ENCODE data around the gene PLEKHM2.

Gene PLEKHM2

DNA sequence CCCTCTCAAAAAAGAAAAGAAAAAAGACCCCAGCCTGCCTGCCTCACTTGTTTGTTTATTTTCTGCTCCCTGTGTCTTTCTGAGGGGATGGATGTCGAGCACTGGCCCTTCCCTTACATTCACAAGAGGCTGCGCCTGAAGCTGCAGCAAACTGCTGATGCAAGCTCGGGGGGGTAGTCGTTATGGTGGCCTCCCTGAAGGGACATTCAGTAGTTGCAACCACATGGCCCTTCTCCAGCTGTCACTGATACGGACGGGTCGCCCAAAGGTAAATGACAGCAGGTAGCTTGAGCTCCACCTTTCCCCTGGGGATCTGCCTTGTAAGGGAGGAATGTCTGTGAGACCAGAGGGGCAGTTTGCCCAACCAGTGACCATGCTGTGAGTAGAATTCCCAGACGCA lies 17.7 kb downstream of the PLEKHM2 start:
- no peak for DNase-seq (ENCODE audit: low read depth)

DNA sequence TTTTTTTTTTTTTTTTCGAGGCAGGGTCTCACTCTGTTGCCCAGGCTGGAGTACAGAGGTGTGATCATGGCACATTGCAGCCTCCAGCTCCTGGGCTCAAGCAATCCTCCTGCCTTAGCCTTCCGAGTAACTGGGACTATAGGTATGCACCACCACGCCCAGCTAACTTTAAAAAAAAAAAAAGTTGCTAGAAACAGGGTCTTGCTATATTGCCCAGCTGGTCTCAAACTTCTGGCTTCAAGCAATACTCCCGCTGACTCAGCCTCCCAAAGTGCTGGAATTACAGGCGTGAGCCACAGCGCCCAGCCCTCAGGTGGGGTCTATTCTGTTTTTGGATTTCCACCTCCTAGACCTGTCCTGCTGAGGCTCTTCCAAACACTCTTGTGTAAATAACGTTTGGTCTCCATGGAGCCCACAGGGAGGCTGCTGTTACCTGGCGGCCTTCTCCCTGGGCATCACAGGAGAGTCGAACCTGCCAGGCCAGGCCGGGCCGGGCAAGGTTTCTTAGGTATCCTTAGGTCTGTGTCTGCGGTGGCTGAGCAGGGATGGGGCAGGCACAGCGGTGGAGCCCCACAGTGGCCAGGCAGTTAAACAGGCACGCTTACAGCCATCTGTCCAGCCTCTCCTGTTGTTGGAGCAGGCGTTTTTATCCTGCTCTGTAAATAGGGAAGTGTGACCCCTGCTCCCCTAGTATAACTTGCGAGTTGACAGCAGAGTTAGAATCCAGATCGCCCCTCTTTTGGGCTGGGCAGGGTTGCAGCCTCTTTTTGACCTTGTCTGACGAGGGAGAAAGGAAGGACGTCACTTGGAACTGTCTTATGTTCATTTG lies 18.8 kb downstream of the PLEKHM2 start:
- no peak for DNase-seq (ENCODE audit: low read depth)

DNA sequence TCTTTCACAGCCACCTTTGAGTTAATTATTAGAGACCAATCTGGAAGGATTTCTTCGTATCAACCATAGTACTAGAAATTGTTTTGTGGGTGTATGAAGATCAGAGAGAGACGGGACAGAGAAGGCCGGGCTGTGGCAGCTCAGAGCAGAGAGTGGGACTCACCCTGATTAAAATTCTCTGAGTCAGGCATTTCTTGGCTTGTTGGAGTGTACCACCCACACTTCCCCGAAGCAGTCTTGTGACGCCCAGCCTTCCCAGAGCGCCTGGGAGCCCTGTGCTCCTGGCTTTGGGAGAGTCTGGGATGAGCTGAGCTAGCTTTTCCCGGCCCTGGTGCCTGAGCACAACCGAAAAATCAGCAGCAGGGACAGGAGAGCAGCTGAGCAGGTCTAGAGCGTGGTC lies 19.4 kb downstream of the PLEKHM2 start:
- DNase-seq (ENCODE audit: low read depth): no peak

DNA sequence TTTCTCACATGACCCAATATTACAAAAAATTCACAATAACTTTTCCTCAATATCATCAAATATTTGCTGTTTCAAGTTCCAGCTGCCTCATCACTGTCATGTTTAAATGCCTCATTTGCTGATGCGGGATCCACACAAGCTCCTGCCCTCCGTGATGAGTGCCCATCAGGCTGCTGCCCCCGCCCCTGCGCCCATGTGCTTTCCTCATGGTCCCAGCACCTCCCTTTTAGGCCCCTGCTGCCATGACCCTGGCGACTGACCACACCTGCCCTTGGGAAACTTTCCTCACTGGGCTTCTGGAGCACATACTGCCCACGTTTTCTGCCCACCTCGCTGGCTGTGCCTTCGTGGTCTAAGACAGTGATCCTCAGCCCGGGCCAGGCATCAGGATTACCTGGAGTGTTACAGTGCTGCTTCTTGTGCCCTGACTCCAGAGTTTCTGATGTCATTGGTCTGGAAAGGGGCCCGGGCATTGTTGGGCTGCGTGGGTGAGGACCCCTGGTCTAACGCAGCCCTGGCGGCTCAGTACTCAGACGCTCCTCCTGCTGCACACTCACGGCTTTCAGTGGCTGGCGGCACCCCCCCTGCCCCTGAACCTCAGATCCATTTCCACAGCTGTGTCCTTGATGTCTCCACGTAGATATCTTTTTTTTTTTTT lies 20.5 kb downstream of the PLEKHM2 start:
- no peak for DNase-seq (ENCODE audit: low read depth)

DNA sequence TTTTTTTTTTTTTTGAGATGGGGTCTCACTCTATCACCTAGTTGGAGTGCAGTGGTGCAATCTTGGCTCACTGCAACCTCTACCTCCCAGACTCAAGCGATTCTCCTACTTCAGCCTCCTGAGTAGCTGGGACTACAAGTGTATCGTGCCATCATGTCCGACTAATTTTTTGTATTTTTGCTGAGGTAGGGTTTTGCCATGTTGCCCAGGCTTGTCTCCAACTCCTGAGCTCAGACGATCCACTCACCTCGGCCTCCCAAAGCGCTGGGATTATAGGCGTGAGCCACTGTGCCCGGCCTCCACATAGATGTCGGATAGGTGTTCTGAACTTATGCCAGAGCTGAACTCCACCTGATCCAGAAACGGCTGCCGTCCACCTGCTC lies 21.1 kb downstream of the PLEKHM2 start:
- DNase-seq (ENCODE audit: low read depth): no peak

DNA sequence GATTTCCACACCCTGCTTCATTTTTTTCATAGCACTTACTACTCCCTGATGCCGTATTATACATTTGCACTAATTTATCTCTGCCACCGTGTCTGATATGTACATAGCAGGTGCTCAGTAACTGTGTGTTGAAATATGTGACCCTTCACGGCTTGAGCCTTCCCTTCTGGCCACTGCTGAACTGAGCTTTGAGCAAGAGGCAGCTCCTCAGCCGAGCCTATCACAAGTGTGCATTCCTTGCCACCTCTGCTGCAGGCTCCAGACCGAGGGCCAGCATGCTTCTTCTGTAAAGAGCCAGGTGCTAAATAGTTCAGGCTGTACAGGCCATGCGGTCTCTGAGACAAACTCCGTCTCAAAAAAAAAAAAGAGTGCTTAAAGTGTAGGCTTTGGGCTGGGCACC lies 22.6 kb downstream of the PLEKHM2 start:
- DNase-seq (ENCODE audit: low read depth): no peak

DNA sequence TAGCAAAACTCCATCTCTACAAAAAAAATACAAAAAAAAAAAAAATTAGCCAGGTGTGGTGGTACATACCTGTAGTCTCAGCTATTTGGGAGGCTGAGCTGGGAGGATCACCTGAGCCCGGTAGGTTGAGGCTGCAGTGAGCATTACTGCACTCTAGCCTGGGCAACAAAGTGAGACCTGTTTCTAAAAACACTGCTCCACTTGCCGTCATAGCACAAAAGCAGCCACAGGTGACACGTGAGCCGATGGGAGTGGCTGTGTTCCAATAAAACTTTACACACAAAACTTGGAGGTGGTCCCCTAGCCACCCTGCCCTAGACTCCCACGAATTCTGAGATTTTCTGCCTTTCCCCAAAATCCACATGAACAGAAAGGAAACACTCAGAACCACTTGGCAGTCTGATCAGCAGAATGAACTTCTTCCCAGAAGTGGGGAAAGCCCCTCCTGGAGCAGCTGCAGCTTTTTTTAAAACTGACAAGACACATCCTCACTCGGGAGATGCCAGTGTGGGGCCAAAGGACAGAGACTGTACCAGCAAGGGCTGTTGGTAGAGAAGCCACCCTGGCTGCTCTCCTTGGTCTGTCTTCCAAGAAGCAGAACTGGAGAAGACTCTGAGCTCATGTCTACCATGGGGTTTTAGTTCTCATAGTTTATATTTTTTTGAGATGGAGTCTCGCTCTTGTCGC lies 23.3 kb downstream of the PLEKHM2 start:
- DNase-seq (ENCODE audit: low read depth): no peak

DNA sequence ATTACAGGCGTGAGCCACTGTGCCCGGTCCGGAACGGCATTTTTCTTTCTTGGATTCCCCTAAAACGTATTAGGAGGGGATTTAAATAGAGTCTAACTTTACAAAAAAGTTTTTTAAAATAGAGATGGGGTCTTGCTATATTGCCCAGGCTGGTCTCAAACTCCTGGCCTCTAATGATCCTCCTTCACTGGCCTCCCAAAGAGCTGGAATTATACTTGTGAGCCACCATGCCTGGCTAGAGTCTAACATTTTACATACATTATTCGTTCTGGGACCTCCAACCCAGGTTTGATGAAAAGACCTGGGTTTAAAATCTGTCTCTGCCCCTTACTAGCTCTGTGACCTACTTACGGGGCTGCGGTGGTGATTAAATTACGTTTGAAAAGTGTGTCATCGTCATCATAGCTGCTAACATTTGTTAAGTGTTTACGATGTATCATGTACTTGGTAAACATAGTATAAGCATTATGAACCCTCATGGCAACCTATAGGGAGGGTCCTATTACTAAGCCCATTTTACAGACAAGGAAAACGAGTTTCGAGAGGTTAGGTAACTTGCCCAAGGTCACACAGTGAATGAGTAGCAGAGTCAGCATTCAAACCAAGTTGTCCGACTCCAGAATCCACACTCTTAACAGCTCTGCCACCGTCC lies 24.5 kb downstream of the PLEKHM2 start:
- DNase-seq (ENCODE audit: low read depth): no peak

DNA sequence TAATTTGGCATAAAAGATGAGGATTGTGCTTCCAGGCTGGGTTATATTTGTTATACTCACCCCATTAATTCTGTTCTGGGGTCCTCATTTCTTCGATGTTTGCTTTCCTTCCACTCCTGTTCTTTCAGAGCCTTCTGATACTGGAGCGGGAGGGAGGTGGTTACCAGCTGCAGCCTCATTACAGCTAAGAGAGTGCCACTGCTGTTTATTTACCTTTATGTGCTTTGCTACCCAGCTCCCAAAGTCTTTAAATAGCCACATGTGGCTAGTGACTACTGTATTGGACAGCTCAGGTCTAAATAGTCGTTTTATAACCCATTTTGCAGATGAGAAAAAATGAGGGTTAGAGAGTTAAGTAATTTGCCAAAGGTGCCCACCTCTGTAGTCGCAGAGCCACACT lies 25.1 kb downstream of the PLEKHM2 start:
- no peak for DNase-seq (ENCODE audit: low read depth)

DNA sequence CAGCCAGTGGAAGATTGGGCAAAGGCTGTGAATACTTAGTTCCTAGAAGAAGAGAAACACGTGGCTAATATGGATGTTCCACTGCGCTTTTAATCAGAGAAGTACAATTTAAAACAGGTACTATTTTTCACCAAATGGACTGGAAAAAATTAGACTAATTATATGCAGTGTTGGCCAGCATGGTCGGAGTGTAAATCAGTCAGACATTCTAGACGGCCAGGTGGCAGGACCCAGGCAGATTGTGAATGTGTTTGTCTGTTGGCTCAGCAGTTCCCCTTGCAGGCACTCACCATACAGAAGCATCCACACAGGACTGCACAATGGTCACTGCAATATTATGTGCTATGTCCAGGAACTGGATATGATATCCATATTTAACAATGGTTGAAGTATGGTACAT lies 28.0 kb downstream of the PLEKHM2 start:
- DNase-seq (ENCODE audit: low read depth): no peak

DNA sequence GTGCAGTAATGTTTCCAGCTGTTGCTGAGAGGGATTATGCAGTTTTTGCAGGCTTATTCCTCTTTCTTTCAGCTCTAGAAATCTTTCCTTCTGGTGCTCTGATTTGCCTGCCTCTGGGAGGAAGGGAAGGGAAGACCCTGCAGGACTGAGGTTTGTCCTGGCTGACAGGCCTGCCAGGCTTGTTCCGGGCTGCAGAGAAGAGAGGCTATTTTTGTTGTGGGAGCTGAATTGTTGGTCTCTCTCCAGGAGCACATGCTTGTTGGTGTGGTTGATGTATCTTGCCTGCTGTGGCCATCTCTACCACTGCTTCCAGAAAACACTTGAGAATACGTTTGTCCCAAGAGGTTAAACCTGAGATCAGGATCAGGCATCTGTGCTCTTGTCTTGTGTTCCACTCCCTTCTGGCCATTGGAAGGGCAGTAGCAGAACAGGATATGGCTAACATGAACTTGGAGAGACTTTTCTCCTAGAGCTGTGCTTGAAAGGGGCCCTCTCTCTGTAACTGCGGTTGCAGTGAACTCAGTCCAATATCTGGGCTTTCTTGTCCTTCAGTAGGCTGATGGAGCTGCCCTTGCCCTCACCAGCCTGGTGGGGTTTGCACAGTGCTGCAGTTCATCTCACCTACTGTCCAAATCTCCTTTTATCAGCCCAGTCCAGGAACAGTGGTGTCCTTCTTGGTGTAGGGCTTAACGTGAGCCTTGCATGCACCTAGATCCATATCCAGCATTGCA lies 30.5 kb downstream of the PLEKHM2 start:
- DNase-seq (ENCODE audit: low read depth): no peak

DNA sequence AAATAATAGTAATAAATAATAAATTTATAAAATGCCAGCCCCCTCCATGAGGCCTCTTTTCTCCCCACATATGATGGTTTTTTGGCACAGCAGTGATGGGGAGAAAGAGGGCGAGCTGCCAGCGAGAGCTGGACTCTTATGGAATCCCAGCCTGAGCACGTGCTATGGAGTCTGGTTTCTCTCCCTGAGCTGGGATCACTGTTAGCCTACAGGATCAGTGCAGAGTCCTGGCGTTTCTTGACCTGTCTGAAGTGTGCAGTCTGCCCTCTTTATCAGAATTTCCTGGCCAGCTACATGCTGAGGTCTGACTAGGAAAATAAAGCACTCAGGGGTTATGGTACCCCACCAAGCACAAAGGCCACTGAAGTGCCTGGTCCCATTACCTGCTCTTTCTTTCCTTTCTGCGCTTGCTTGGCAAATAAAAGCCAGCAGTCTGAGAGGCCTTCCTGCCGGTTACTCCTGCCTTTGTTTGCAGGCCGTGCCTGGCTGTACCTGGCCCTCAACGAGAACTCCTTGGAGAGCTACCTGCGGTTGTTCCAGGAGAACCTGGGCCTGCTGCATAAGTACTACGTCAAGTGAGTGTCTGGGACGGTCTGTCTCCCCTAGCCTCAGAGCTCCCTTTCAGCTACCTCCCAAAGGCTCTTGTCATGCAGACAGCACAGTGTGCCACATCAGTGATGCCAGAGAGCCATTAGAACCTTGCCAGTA lies 33.5 kb downstream of the PLEKHM2 start:
- DNase-seq (ENCODE audit: low read depth): no peak

DNA sequence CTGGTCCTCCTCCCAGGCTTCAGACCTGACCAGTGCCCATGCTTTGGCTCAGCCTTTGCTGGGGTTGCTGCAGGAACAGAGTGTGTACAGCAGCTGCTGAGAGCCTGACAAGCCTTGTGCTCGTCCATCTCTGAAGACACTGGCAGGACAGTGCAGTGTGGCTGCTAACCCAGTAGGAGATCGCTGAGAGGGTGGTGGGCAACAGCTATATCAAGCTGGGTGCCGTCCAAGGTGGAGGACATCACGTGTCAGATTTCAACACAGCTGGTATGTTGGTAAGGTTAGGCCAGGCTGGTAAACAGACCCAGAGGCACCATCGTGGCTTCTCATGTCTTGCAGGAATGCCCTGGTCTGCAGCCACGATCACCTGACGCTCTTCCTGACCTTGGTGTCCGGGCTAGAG lies 34.1 kb downstream of the PLEKHM2 start:
- no peak for DNase-seq (ENCODE audit: low read depth)

DNA sequence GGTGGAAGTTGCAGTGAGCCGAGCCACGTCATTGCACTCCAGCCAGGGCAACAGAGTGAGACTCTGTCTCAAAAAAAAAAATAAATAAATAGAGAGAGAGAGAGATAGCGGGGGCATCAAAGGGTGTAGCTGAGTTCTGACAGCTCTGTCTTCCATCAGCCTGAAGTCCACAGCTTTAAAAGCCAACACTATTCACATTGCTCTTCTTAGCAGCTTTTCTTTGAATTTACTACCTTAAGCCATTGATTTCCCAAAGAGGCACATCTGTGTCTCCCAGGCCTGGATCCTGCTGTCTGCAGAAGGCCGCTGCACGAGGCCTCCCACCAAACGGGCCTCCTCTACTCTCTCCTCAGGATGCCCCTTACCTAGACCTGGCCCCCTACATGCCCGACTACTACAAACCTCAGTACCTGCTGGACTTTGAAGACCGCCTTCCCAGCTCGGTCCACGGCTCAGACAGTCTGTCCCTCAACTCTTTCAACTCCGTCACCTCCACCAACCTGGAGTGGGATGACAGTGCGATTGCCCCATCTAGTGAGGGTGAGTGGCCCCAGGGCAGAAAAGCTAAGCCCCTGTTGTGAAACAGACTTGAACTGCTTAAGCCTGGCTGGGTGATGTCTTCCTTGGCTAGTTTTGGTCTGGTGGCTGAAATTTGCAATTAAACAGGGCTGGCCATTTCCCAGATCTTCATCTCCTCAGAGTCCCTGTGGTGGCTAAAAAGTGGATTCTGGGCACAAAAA lies 35.4 kb downstream of the PLEKHM2 start:
- no peak for DNase-seq (ENCODE audit: low read depth)

DNA sequence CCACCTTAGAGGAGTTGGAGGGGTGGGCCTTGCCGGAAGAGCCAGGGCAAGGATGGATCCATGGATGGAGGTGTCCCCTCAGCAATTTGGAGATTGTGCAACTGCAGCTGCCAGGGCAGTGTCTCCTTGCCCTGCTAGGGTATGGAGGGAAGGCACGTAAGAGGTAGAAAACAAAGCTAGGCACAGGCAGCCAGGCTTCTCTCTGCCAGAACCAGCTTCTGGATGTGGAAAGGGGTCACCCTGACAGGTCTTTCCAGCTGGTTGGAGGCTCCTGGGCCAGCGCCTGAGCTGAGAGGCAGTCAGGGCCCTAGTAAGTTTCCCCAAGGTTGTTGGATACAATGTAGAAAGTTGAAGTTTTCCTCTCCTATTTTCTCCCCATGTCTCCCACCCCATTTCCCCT lies 36.7 kb downstream of the PLEKHM2 start:
- DNase-seq (ENCODE audit: low read depth): no peak

DNA sequence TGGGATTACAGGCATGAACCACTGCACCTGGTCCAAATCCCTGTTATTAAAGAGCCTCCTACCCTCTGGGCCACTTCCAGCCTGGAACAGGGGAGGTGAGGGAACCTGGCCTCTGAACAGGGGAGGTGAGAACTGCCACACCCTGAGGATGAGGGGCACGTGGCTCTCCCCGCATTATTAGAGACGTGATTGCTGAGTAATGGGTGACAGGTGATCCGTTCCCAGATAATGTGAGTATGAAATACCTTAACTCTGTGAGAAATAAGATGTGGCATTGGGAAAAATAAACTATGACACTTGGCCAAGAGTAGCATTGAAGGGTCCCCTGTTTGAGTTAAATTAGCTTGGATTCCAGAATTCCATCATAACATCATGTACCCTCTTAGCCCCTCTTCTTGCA lies 38.3 kb downstream of the PLEKHM2 start:
- no peak for DNase-seq (ENCODE audit: low read depth)

DNA sequence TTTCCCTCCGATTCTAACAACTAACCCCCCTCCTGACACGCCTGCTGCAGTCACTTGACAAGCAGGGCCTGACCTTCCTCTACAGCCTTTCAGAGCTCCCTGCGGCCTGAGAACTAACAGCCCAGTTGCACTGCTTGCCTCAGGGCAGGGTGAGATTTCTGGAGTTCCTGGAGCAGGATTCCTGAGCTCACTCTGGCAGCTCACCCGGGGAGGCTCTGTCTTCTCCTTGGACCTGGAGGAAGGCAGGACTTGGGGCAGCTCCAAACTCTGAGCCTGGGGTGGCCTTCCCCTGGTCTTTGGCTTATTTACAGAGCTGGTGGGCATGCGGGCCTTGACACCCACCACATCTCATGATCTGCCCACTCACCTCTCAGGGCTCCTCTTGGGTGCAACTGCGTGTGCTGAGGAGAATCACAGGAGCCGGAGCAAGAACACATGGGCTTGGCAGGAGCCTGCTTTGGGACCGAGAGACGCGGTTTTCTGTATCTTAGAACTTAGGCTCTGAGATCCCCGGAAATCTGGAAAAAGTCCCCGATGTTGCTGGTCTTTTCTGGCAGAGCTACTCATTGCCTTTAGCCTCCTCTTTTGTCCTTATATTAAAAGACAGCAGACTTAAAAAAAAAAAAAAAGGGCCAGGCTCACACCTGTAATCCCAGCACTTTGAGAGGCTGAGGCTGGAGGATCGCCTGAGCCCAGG lies 38.9 kb downstream of the PLEKHM2 start:
- no peak for DNase-seq (ENCODE audit: low read depth)

DNA sequence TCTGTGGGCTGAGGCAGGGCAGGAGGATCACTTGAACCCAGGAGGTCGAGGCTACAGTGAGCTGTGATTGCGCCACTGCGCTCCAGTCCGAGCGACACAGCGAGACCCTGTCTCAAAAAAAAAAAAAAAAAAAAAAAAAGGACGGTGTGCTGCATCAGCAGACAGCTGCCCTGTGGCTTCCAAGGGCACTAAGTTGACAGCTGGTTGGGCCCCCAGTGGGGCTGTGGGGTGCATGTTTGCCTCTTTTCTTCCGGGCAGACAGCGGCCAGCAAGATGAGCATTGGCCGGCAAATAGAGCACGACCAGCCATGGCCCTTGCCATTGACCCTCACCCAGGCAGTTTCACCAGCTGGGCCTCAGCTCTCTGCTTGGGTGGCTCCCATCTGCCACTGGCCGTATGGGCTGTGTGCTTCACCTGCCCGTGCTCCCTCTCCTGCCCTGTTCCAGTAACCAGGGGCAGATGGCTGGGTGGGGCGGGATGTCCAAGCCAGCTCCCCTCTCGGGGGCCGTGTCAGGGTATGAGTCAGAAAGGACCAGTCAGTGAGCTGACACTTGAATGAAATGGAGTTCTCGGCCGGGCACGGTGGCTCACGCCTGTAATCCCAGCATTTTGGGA lies 39.6 kb downstream of the PLEKHM2 start:
- no peak for DNase-seq (ENCODE audit: low read depth)
